ENCODE results near the gene ZNF598.
A peak's percentile ranks its signal among the peaks of the same experiment; 100 is the strongest.

The ZNF598 gene

GRCh38 chr16:2039274-2040031 lies 29.8 kb upstream of the ZNF598 start:
- Histone ChIP-seq H3K36me3 (ENCODE audit: insufficient read depth, insufficient read length, low read length) (peaks cover 43% of the 10 kb centered on the region), H3K9ac (ENCODE audit: insufficient read length, low read depth) (peak overlapping the region; percentile 69), H3K4me3 (ENCODE audit: insufficient read length, low read depth) (no peak overlapping the region), H3K9me3 (ENCODE audit: insufficient read depth, low read length) (no peaks in the 10 kb centered on the region), H3K27me3 (ENCODE audit: insufficient read depth, insufficient read length) (no peaks in the 10 kb centered on the region), H3K4me1 (ENCODE audit: insufficient read depth, insufficient read length) (peaks cover 51% of the 10 kb centered on the region)
- DNase-seq (ENCODE audit: low read depth, low spot score), result no peak
- TF ChIP-seq SUZ12 (IDR thresholded peaks at IDR 0.05; ENCODE audit: extremely low read depth, insufficient read depth, insufficient read length), result no peak
- no peak for TF ChIP-seq YY1 (IDR thresholded peaks at IDR 0.05; ENCODE audit: insufficient read depth, insufficient read length)
- TF ChIP-seq ZNF274 (IDR thresholded peaks at IDR 0.05; ENCODE audit: low read depth, low read length), result no peak

GRCh38 chr16:2038382-2039231 lies 29.0 kb upstream of the ZNF598 start:
- Histone ChIP-seq H3K4me3 (ENCODE audit: insufficient read length, low read depth) (no peak overlapping the region), H3K36me3 (ENCODE audit: insufficient read depth, insufficient read length, low read length) (peaks cover 42% of the 10 kb centered on the region), H3K9ac (ENCODE audit: insufficient read length, low read depth) (peak overlapping the region; percentile 69), H3K4me1 (ENCODE audit: insufficient read depth, insufficient read length) (peaks cover 51% of the 10 kb centered on the region), H3K27me3 (ENCODE audit: insufficient read depth, insufficient read length) (no peaks in the 10 kb centered on the region), H3K9me3 (ENCODE audit: insufficient read depth, low read length) (no peaks in the 10 kb centered on the region)
- no peak for TF ChIP-seq ZNF274 (IDR thresholded peaks at IDR 0.05; ENCODE audit: low read depth, low read length)
- no peak for TF ChIP-seq YY1 (IDR thresholded peaks at IDR 0.05; ENCODE audit: insufficient read depth, insufficient read length)
- no peak for TF ChIP-seq SUZ12 (IDR thresholded peaks at IDR 0.05; ENCODE audit: extremely low read depth, insufficient read depth, insufficient read length)
- DNase-seq (ENCODE audit: low read depth, low spot score), result no peak

- no peaks in the 10 kb centered on the region for H3K9me3 ChIP-seq (ENCODE audit: insufficient read depth, low read length)
- H3K4me1 ChIP-seq (ENCODE audit: insufficient read depth, insufficient read length), result peaks cover 52% of the 10 kb centered on the region
- no peak for TF ChIP-seq ZNF274 (IDR thresholded peaks at IDR 0.05; ENCODE audit: low read depth, low read length)
- TF ChIP-seq YY1 (IDR thresholded peaks at IDR 0.05; ENCODE audit: insufficient read depth, insufficient read length), result no peak
- TF ChIP-seq SUZ12 (IDR thresholded peaks at IDR 0.05; ENCODE audit: extremely low read depth, insufficient read depth, insufficient read length), result no peak
- no peak for DNase-seq (ENCODE audit: low read depth, low spot score)
- no peaks in the 10 kb centered on the region for H3K27me3 ChIP-seq (ENCODE audit: insufficient read depth, insufficient read length)
- H3K36me3 ChIP-seq (ENCODE audit: insufficient read depth, insufficient read length, low read length), result peaks cover 35% of the 10 kb centered on the region
- H3K9ac ChIP-seq (ENCODE audit: insufficient read length, low read depth), result no peak overlapping the region
- no peak overlapping the region for H3K4me3 ChIP-seq (ENCODE audit: insufficient read length, low read depth)
Observed at GRCh38 chr16:2037647-2038381, 28.2 kb upstream of the ZNF598 start.

GRCh38 chr16:2037115-2037514 lies 27.5 kb upstream of the ZNF598 start:
- TF ChIP-seq YY1 (IDR thresholded peaks at IDR 0.05; ENCODE audit: insufficient read depth, insufficient read length) (no peak), SUZ12 (IDR thresholded peaks at IDR 0.05; ENCODE audit: extremely low read depth, insufficient read depth, insufficient read length) (no peak), ZNF274 (IDR thresholded peaks at IDR 0.05; ENCODE audit: low read depth, low read length) (no peak)
- no peaks in the 10 kb centered on the region for H3K27me3 ChIP-seq (ENCODE audit: insufficient read depth, insufficient read length)
- H3K36me3 ChIP-seq (ENCODE audit: insufficient read depth, insufficient read length, low read length), result peaks cover 39% of the 10 kb centered on the region
- peaks cover 57% of the 10 kb centered on the region for H3K4me1 ChIP-seq (ENCODE audit: insufficient read depth, insufficient read length)
- H3K4me3 ChIP-seq (ENCODE audit: insufficient read length, low read depth), result no peak overlapping the region
- H3K9ac ChIP-seq (ENCODE audit: insufficient read length, low read depth), result no peak overlapping the region
- no peaks in the 10 kb centered on the region for H3K9me3 ChIP-seq (ENCODE audit: insufficient read depth, low read length)
- DNase-seq (ENCODE audit: low read depth, low spot score), result no peak

- Histone ChIP-seq H3K4me1 (ENCODE audit: insufficient read depth, insufficient read length) (peaks cover 54% of the 10 kb centered on the region), H3K27me3 (ENCODE audit: insufficient read depth, insufficient read length) (no peaks in the 10 kb centered on the region), H3K4me3 (ENCODE audit: insufficient read length, low read depth) (no peak overlapping the region), H3K9ac (ENCODE audit: insufficient read length, low read depth) (peak overlapping the region; percentile 17), H3K36me3 (ENCODE audit: insufficient read depth, insufficient read length, low read length) (peaks cover 39% of the 10 kb centered on the region), H3K9me3 (ENCODE audit: insufficient read depth, low read length) (no peaks in the 10 kb centered on the region)
- TF ChIP-seq YY1 (IDR thresholded peaks at IDR 0.05; ENCODE audit: insufficient read depth, insufficient read length), result no peak
- no peak for TF ChIP-seq ZNF274 (IDR thresholded peaks at IDR 0.05; ENCODE audit: low read depth, low read length)
- TF ChIP-seq SUZ12 (IDR thresholded peaks at IDR 0.05; ENCODE audit: extremely low read depth, insufficient read depth, insufficient read length), result no peak
- no peak for DNase-seq (ENCODE audit: low read depth, low spot score)
Observed at GRCh38 chr16:2036200-2036966, 26.8 kb upstream of the ZNF598 start.

- H3K27me3 ChIP-seq (ENCODE audit: insufficient read depth, insufficient read length), result no peaks in the 10 kb centered on the region
- DNase-seq (ENCODE audit: low read depth, low spot score), result no peak
- H3K9ac ChIP-seq (ENCODE audit: insufficient read length, low read depth), result peak overlapping the region; percentile 50
- peaks cover 55% of the 10 kb centered on the region for H3K4me1 ChIP-seq (ENCODE audit: insufficient read depth, insufficient read length)
- peaks cover 37% of the 10 kb centered on the region for H3K36me3 ChIP-seq (ENCODE audit: insufficient read depth, insufficient read length, low read length)
- no peaks in the 10 kb centered on the region for H3K9me3 ChIP-seq (ENCODE audit: insufficient read depth, low read length)
- no peak overlapping the region for H3K4me3 ChIP-seq (ENCODE audit: insufficient read length, low read depth)
- TF ChIP-seq ZNF274 (IDR thresholded peaks at IDR 0.05; ENCODE audit: low read depth, low read length), result no peak
- TF ChIP-seq SUZ12 (IDR thresholded peaks at IDR 0.05; ENCODE audit: extremely low read depth, insufficient read depth, insufficient read length), result no peak
- TF ChIP-seq YY1 (IDR thresholded peaks at IDR 0.05; ENCODE audit: insufficient read depth, insufficient read length), result no peak
Observed at GRCh38 chr16:2035431-2036199, 26.0 kb upstream of the ZNF598 start.
